ENCODE measurements around the gene ACSL4. TPM values are rescaled to one million over a fixed set of nuclear protein-coding genes. Genes with fewer than 3 reads are reported as not detected.
A peak's percentile ranks its signal among the peaks of the same experiment; 100 is the strongest.

ACSL4 gene
- total RNA-seq, 2 donors from 2014 or later = 44.3 to 48.1 TPM

- ATAC-seq (replicated peaks in 1 of 2) (no peak), DNase-seq (no peak)
- no peaks in the 10 kb centered on the region for H3K36me3 Mint-ChIP-seq (ENCODE audit: insufficient read depth in 2 of 2)
- no peak overlapping the region for H3K27ac Mint-ChIP-seq
- no peak overlapping the region for H3K4me3 Mint-ChIP-seq
- H3K4me1 Mint-ChIP-seq (ENCODE audit: low read depth) = peaks cover 22% of the 10 kb centered on the region
- H3K9me3 Mint-ChIP-seq = no peaks in the 10 kb centered on the region
- no peaks in the 10 kb centered on the region for H3K27me3 Mint-ChIP-seq (ENCODE audit: low read depth)
These were observed 16.5 kb downstream of the ACSL4 start for GRCh38 chrX:109716431-109717028.

- Mint-ChIP-seq H3K4me1 (ENCODE audit: low read depth) (peaks cover 28% of the 10 kb centered on the region), H3K36me3 (ENCODE audit: insufficient read depth in 2 of 2) (no peaks in the 10 kb centered on the region), H3K27me3 (ENCODE audit: low read depth) (no peaks in the 10 kb centered on the region), H3K27ac (no peak overlapping the region), H3K9me3 (no peaks in the 10 kb centered on the region), H3K4me3 (no peak overlapping the region)
- peak; percentile 54 to 74 for ATAC-seq (replicated peaks in 1 of 2)
- DNase-seq = no peak
These were observed 18.6 kb downstream of the ACSL4 start for GRCh38 chrX:109714340-109714958.

- ATAC-seq (replicated peaks in 1 of 2) (no peak), DNase-seq (no peak)
- peaks cover 49% of the 10 kb centered on the region for H3K4me1 Mint-ChIP-seq (ENCODE audit: low read depth)
- H3K27ac Mint-ChIP-seq = no peak overlapping the region
- H3K4me3 Mint-ChIP-seq = peak overlapping the region in 1 of 2 donors; percentile 36
- no peaks in the 10 kb centered on the region for H3K27me3 Mint-ChIP-seq (ENCODE audit: low read depth)
- H3K36me3 Mint-ChIP-seq (ENCODE audit: insufficient read depth in 2 of 2) = no peaks in the 10 kb centered on the region
- no peaks in the 10 kb centered on the region for H3K9me3 Mint-ChIP-seq
These were observed 22.9 kb downstream of the ACSL4 start for GRCh38 chrX:109710181-109710580.

GRCh38 chrX:109709129-109709631, 23.9 kb downstream of the ACSL4 start:
- ATAC-seq (replicated peaks in 1 of 2) (peak; percentile 62), DNase-seq (no peak)
- Mint-ChIP-seq H3K36me3 (ENCODE audit: insufficient read depth in 2 of 2) (no peaks in the 10 kb centered on the region), H3K9me3 (no peaks in the 10 kb centered on the region), H3K4me1 (ENCODE audit: low read depth) (peaks cover 59% of the 10 kb centered on the region), H3K27ac (peak overlapping the region; percentile 70), H3K4me3 (peak overlapping the region; percentile 64 to 77), H3K27me3 (ENCODE audit: low read depth) (no peaks in the 10 kb centered on the region)

- Mint-ChIP-seq H3K27me3 (ENCODE audit: low read depth) (no peaks in the 10 kb centered on the region), H3K36me3 (ENCODE audit: insufficient read depth in 2 of 2) (no peaks in the 10 kb centered on the region), H3K9me3 (no peaks in the 10 kb centered on the region), H3K4me1 (ENCODE audit: low read depth) (peaks cover 60% of the 10 kb centered on the region), H3K4me3 (peak overlapping the region; percentile 20), H3K27ac (no peak overlapping the region)
- ATAC-seq (replicated peaks in 1 of 2) (no peak), DNase-seq (no peak)
These were observed 25.3 kb downstream of the ACSL4 start for GRCh38 chrX:109707720-109708119.

GRCh38 chrX:109707319-109707718, 25.7 kb downstream of the ACSL4 start:
- H3K36me3 Mint-ChIP-seq (ENCODE audit: insufficient read depth in 2 of 2) = no peaks in the 10 kb centered on the region
- H3K27ac Mint-ChIP-seq = no peak overlapping the region
- no peaks in the 10 kb centered on the region for H3K27me3 Mint-ChIP-seq (ENCODE audit: low read depth)
- peak overlapping the region; percentile 20 for H3K4me3 Mint-ChIP-seq
- no peaks in the 10 kb centered on the region for H3K9me3 Mint-ChIP-seq
- ATAC-seq (replicated peaks in 1 of 2) (no peak), DNase-seq (no peak)
- H3K4me1 Mint-ChIP-seq (ENCODE audit: low read depth) = peaks cover 56% of the 10 kb centered on the region

GRCh38 chrX:109704563-109704962, 28.5 kb downstream of the ACSL4 start:
- DNase-seq (no peak), ATAC-seq (replicated peaks in 1 of 2) (peak; percentile 69 to 76)
- Mint-ChIP-seq H3K27me3 (ENCODE audit: low read depth) (no peaks in the 10 kb centered on the region), H3K4me3 (peak overlapping the region in 1 of 2 donors; percentile 58), H3K9me3 (no peaks in the 10 kb centered on the region), H3K4me1 (ENCODE audit: low read depth) (peaks cover 43% of the 10 kb centered on the region), H3K36me3 (ENCODE audit: insufficient read depth in 2 of 2) (no peaks in the 10 kb centered on the region), H3K27ac (no peak overlapping the region)

GRCh38 chrX:109697855-109698254, 35.2 kb downstream of the ACSL4 start:
- no peak for ATAC-seq (replicated peaks in 1 of 2)
- H3K4me1 Mint-ChIP-seq (ENCODE audit: low read depth) = peaks cover 27% of the 10 kb centered on the region
- H3K27me3 Mint-ChIP-seq (ENCODE audit: low read depth) = no peaks in the 10 kb centered on the region
- DNase-seq = no peak
- no peaks in the 10 kb centered on the region for H3K9me3 Mint-ChIP-seq
- H3K4me3 Mint-ChIP-seq = no peak overlapping the region
- no peak overlapping the region for H3K27ac Mint-ChIP-seq
- peaks cover 0 to 3% of the 10 kb centered on the region in 2 donors for H3K36me3 Mint-ChIP-seq (ENCODE audit: insufficient read depth in 2 of 2)

- Mint-ChIP-seq H3K27me3 (ENCODE audit: low read depth) (no peaks in the 10 kb centered on the region), H3K9me3 (no peaks in the 10 kb centered on the region), H3K4me3 (peak overlapping the region in 1 of 2 donors; percentile 34), H3K36me3 (ENCODE audit: insufficient read depth in 2 of 2) (peaks cover 0 to 3% of the 10 kb centered on the region in 2 donors), H3K4me1 (ENCODE audit: low read depth) (peaks cover 33% of the 10 kb centered on the region), H3K27ac (no peak overlapping the region)
- ATAC-seq (replicated peaks in 1 of 2) (peak; percentile 62 to 65), DNase-seq (no peak)
These were observed 36.8 kb downstream of the ACSL4 start for GRCh38 chrX:109696146-109696740.

- Mint-ChIP-seq H3K36me3 (ENCODE audit: insufficient read depth in 2 of 2) (peaks cover 0 to 3% of the 10 kb centered on the region in 2 donors), H3K27ac (no peak overlapping the region), H3K4me3 (no peak overlapping the region), H3K27me3 (ENCODE audit: low read depth) (no peaks in the 10 kb centered on the region), H3K9me3 (no peaks in the 10 kb centered on the region), H3K4me1 (ENCODE audit: low read depth) (peaks cover 33% of the 10 kb centered on the region)
- peak; percentile 31 to 33 for ATAC-seq (replicated peaks in 1 of 2)
- no peak for DNase-seq
These were observed 37.4 kb downstream of the ACSL4 start for GRCh38 chrX:109695637-109696036.

- Mint-ChIP-seq H3K9me3 (no peaks in the 10 kb centered on the region), H3K4me1 (ENCODE audit: low read depth) (peaks cover 26% of the 10 kb centered on the region), H3K27ac (no peak overlapping the region), H3K27me3 (ENCODE audit: low read depth) (no peaks in the 10 kb centered on the region), H3K36me3 (ENCODE audit: insufficient read depth in 2 of 2) (peaks cover 0 to 3% of the 10 kb centered on the region in 2 donors), H3K4me3 (no peak overlapping the region)
- no peak for DNase-seq
- ATAC-seq (replicated peaks in 1 of 2) = peak; percentile 47 to 53
These were observed 41.3 kb downstream of the ACSL4 start for GRCh38 chrX:109691752-109692151.

- Mint-ChIP-seq H3K36me3 (ENCODE audit: insufficient read depth in 2 of 2) (peaks cover 0 to 3% of the 10 kb centered on the region in 2 donors), H3K9me3 (no peaks in the 10 kb centered on the region), H3K4me3 (no peak overlapping the region), H3K4me1 (ENCODE audit: low read depth) (peaks cover 21% of the 10 kb centered on the region), H3K27me3 (ENCODE audit: low read depth) (no peaks in the 10 kb centered on the region), H3K27ac (no peak overlapping the region)
- ATAC-seq (replicated peaks in 1 of 2) (no peak), DNase-seq (no peak)
These were observed 41.8 kb downstream of the ACSL4 start for GRCh38 chrX:109691277-109691676.

- Mint-ChIP-seq H3K27ac (no peak overlapping the region), H3K4me3 (no peak overlapping the region), H3K27me3 (ENCODE audit: low read depth) (peaks cover 2% of the 10 kb centered on the region), H3K9me3 (no peaks in the 10 kb centered on the region), H3K4me1 (ENCODE audit: low read depth) (peaks cover 21% of the 10 kb centered on the region), H3K36me3 (ENCODE audit: insufficient read depth in 2 of 2) (no peaks in the 10 kb centered on the region)
- ATAC-seq (replicated peaks in 1 of 2) (no peak), DNase-seq (no peak)
These were observed 45.2 kb downstream of the ACSL4 start for GRCh38 chrX:109687903-109688302.

Measured in activated T-cell treated with anti-CD3 and anti-CD28 coated beads, Interleukin-2, amount 50 U/mL, for 72 hours (primary cell).